ENCODE data around the gene GCGR.

DNA sequence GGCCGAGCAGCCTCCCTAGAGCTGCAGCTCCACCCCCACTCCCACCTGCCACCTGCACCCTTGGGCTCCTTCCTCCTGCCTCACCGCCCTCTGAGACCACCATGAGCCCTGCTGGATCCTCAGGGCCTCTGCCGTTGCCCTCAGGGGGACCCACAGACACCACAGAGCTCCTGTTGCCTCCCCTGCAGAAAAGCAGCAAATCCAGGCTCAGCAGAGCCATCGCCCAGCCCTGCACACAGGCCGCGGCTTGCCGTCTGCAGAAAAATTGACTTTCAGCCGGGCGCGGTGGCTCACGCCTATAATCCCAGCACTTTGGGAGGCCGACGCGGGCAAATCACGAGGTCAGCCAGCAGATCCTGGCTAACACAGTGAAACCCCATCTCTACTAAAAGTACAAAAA lies 37.9 kb downstream of the GCGR start:
- TF ChIP-seq POLR2AphosphoS5 (IDR thresholded peaks at IDR 0.05; ENCODE audit: low read depth, low read length) (no peak; the same call in 1 of the 2 replicates), SIN3A (IDR thresholded peaks at IDR 0.05; ENCODE audit: borderline replicate concordance, insufficient read depth, low read length) (no peak), TAF1 (IDR thresholded peaks at IDR 0.05; ENCODE audit: borderline replicate concordance, insufficient read depth, low read length) (no peak)
- TF ChIP-seq, protein P1, sequence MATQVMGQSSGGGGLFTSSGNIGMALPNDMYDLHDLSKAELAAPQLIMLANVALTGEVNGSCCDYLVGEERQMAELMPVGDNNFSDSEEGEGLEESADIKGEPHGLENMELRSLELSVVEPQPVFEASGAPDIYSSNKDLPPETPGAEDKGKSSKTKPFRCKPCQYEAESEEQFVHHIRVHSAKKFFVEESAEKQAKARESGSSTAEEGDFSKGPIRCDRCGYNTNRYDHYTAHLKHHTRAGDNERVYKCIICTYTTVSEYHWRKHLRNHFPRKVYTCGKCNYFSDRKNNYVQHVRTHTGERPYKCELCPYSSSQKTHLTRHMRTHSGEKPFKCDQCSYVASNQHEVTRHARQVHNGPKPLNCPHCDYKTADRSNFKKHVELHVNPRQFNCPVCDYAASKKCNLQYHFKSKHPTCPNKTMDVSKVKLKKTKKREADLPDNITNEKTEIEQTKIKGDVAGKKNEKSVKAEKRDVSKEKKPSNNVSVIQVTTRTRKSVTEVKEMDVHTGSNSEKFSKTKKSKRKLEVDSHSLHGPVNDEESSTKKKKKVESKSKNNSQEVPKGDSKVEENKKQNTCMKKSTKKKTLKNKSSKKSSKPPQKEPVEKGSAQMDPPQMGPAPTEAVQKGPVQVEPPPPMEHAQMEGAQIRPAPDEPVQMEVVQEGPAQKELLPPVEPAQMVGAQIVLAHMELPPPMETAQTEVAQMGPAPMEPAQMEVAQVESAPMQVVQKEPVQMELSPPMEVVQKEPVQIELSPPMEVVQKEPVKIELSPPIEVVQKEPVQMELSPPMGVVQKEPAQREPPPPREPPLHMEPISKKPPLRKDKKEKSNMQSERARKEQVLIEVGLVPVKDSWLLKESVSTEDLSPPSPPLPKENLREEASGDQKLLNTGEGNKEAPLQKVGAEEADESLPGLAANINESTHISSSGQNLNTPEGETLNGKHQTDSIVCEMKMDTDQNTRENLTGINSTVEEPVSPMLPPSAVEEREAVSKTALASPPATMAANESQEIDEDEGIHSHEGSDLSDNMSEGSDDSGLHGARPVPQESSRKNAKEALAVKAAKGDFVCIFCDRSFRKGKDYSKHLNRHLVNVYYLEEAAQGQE (IDR thresholded peaks at IDR 0.05; ENCODE audit: insufficient read depth in 1 of 2, low read depth in 2 of 2, low read length in 2 of 2): no peak

Data from PFSK-1 (cell line).